HCT116 (cell line): Measurements from ENCODE around the gene PDE4D. TPM values are rescaled to one million over a fixed set of nuclear protein-coding genes. Genes with fewer than 3 reads are reported as not detected.

Experiments used
- ATAC-seq: fragments of 200-7000 bp; cut with Tn5 transposase; 2 replicates; pipeline ENCODE4 v1.9.1; 2020; ENCODE audit warnings: mild to moderate bottlenecking, moderate library complexity
- BruUV-seq: library from RNA; stranded (reverse); fragments of 400-500 nt; replicated peaks from 2 replicates; lab custom pipeline; 2021; lab: Mats Ljungman, UMichigan
- CTCF ChIA-PET: fragments of 300-600 bp; sonication (Branson Sonifier 250); formaldehyde crosslinking; loops from one replicate; lab custom pipeline; 2021; ENCODE audit warnings: antibody characterized with exemption; lab: Charles Lee
- POLR2A ChIA-PET: fragments of 300-600, 350-600 bp; sonication (Branson Sonifier 250); formaldehyde crosslinking; loops from one replicate; lab custom pipeline; 2021; ENCODE audit warnings: antibody characterized with exemption; lab: Charles Lee
- RAD21 ChIA-PET, 2 experiments: fragments of 300-600 bp; sonication (Branson Sonifier 250); formaldehyde crosslinking; loops; one replicate each; lab custom pipeline; 2023; ENCODE audit warnings: low total read pairs in 2 of 2; ENCODE audit not compliant: uncharacterized antibody in 2 of 2, unreplicated experiment in 2 of 2, low non-redundant PET in 1 of 2; lab: Charles Lee
- DNase-seq: peaks from one replicate; pipeline ENCODE4 v3.0.0-alpha.2; 2010; ENCODE audit warnings: low read depth, low spot score
- H2AFZ ChIP-seq: fragments of 200-600 bp; shearing (Covaris generic), sonication (generic); 2 replicates; pipeline ENCODE4 v1.6.1; 2017; ENCODE audit warnings: low read depth, mixed run types, mixed read lengths, antibody characterized with exemption, low read length; ENCODE audit not compliant: poor library complexity, severe bottlenecking
- H3K27ac ChIP-seq: 2 replicates; pipeline ENCODE4 v1.5.1; 2012; ENCODE audit warnings: low read depth, low read length
- H3K27me3 ChIP-seq: fragments of 200-600 bp; sonication (generic); 2 replicates; pipeline ENCODE4 v1.6.1; 2016; ENCODE audit warnings: mixed run types, low read length, mixed read lengths; ENCODE audit not compliant: insufficient read depth
- H3K36me3 ChIP-seq, 2 experiments: fragments of 200-500 bp in 1 of 2; fragments of 200-600 bp in 1 of 2; sonication (Bioruptor generic) in 1 of 2; sonication (generic) in 1 of 2; 2 replicates each; pipeline versions ENCODE4 v1.5.1 to v1.6.1; 2014 to 2016; ENCODE audit warnings: low read length in 2 of 2, inconsistent platforms in 1 of 2, mixed read lengths in 1 of 2, mixed run types in 1 of 2; ENCODE audit not compliant: insufficient read depth in 2 of 2, control insufficient read depth in 1 of 2
- H3K4me1 ChIP-seq, 2 experiments: fragments of 200-600 bp in 1 of 2; sonication (generic) in 1 of 2; 2 replicates each; pipeline versions ENCODE4 v1.5.1 to v1.6.1; 2012 to 2017; ENCODE audit warnings: low read length in 2 of 2, inconsistent platforms in 1 of 2, mild to moderate bottlenecking in 1 of 2, mixed read lengths in 1 of 2, mixed run types in 1 of 2, moderate library complexity in 1 of 2; ENCODE audit not compliant: insufficient read depth in 2 of 2, control insufficient read depth in 1 of 2
- H3K4me2 ChIP-seq: fragments of 200-600 bp; sonication (generic); 2 replicates; pipeline ENCODE4 v1.6.1; 2017; ENCODE audit warnings: mixed run types, low read length, mixed read lengths
- H3K4me3 ChIP-seq, 2 experiments: fragments of 200-600 bp in 1 of 2; sonication (generic) in 1 of 2; replicated peaks in 1 of 2; 2 replicates each; pipeline ENCODE4 v1.5.1; 2011 to 2016; ENCODE audit warnings: low read length in 2 of 2, control low read depth in 1 of 2, low read depth in 1 of 2, mild to moderate bottlenecking in 1 of 2, mixed read lengths in 1 of 2, mixed run types in 1 of 2
- H3K79me2 ChIP-seq: fragments of 200-600 bp; sonication (generic); 2 replicates; pipeline ENCODE4 v1.6.1; 2017; ENCODE audit warnings: mild to moderate bottlenecking, mixed run types, low read length, moderate library complexity, mixed read lengths; ENCODE audit not compliant: insufficient read depth
- H3K9ac ChIP-seq: fragments of 200-600 bp; sonication (generic); 2 replicates; pipeline ENCODE4 v1.6.1; 2016; ENCODE audit warnings: low read length, mixed read lengths
- H3K9me2 ChIP-seq: fragments of 200-600 bp; sonication (generic), shearing (Covaris generic); 2 replicates; pipeline ENCODE4 v1.6.1; 2017; ENCODE audit warnings: mixed run types, mild to moderate bottlenecking, moderate library complexity; ENCODE audit not compliant: insufficient read depth
- H3K9me3 ChIP-seq, 2 experiments: fragments of 200-500 bp in 1 of 2; fragments of 200-600 bp in 1 of 2; sonication (Bioruptor generic) in 1 of 2; sonication (generic) in 1 of 2; 2 replicates each; pipeline ENCODE4 v1.6.1; 2014 to 2017; ENCODE audit warnings: low read length in 2 of 2, mixed read lengths in 2 of 2, inconsistent platforms in 1 of 2, low read depth in 1 of 2, mild to moderate bottlenecking in 1 of 2, mixed run types in 1 of 2, moderate library complexity in 1 of 2; ENCODE audit not compliant: control insufficient read depth in 1 of 2, insufficient read depth in 1 of 2
- H4K20me1 ChIP-seq: fragments of 200-600 bp; sonication (generic), shearing (Covaris generic); 2 replicates; pipeline ENCODE4 v1.6.1; 2017; ENCODE audit warnings: mixed run types, mild to moderate bottlenecking, moderate library complexity; ENCODE audit not compliant: insufficient read depth
- CEBPB ChIP-seq: IDR thresholded peaks from 2 replicates; pipeline ENCODE4 v1.6.1; 2012; ENCODE audit warnings: low read depth
- EGR1 ChIP-seq: IDR thresholded peaks from 2 replicates; pipeline ENCODE4 v1.6.1; 2012; ENCODE audit warnings: low read depth
- ELF1 ChIP-seq: IDR thresholded peaks from 2 replicates; pipeline ENCODE4 v1.6.1; 2012; ENCODE audit warnings: low read depth, borderline replicate concordance
- FOSL1 ChIP-seq: IDR thresholded peaks from 2 replicates; pipeline ENCODE4 v1.6.1; 2012; ENCODE audit warnings: low read depth
- JUND ChIP-seq: IDR thresholded peaks from 2 replicates; pipeline ENCODE4 v1.6.1; 2012
- MAX ChIP-seq: IDR thresholded peaks from 2 replicates; pipeline ENCODE4 v1.6.1; 2012
- POLR2AphosphoS5 ChIP-seq: IDR thresholded peaks from 2 replicates; pipeline ENCODE4 v1.6.1; 2011; ENCODE audit warnings: mild to moderate bottlenecking, low read depth, low read length, moderate library complexity
- RAD21 ChIP-seq: IDR thresholded peaks from 2 replicates; pipeline ENCODE4 v1.6.1; 2012; ENCODE audit warnings: low read depth, mild to moderate bottlenecking
- SIN3A ChIP-seq: IDR thresholded peaks from 2 replicates; pipeline ENCODE4 v1.6.1; 2012; ENCODE audit warnings: low read depth
- YY1 ChIP-seq: IDR thresholded peaks from 2 replicates; pipeline ENCODE4 v1.6.1; 2011; ENCODE audit warnings: low read length, low read depth, moderate library complexity, mild to moderate bottlenecking; ENCODE audit not compliant: insufficient replicate concordance; ENCODE audit errors: extremely low read depth
- intact Hi-C: fragments of 100-400 bp; cut with micrococcal nuclease; formaldehyde crosslinking; loops from 2 replicates; pipeline ENCODE4 v1.10.0; 2022
- total RNA-seq: library from RNA; stranded (reverse); gene quantifications from one replicate; pipeline ENCODE4 v1.2.1, GENCODE V29; 2021; ENCODE audit not compliant: unreplicated experiment
- TF ChIP-seq, protein P1 (sequence below): IDR thresholded peaks from 2 replicates; pipeline ENCODE4 v1.6.1; 2012
- TF ChIP-seq, protein P2 (sequence below): IDR thresholded peaks from 2 replicates; pipeline ENCODE4 v1.6.1; 2012; ENCODE audit warnings: low read depth

The PDE4D gene
- total RNA-seq, 1 experiment from 2014 or later: 1.1 TPM

- no peak overlapping the region for H3K27ac ChIP-seq
- H3K9ac ChIP-seq: no peak overlapping the region
- no peaks in the 10 kb centered on the region for H3K9me2 ChIP-seq
- H3K27me3 ChIP-seq: peaks cover 16% of the 10 kb centered on the region
- ChIA-PET CTCF (no interaction called here), POLR2A (no interaction called here), RAD21 (no interaction called here)
- no peak overlapping the region for H3K4me2 ChIP-seq
- no peak for TF ChIP-seq ELF1
- no peak for TF ChIP-seq POLR2AphosphoS5
- no peak for TF ChIP-seq JUND
- TF ChIP-seq RAD21: no peak
- H3K9me3 ChIP-seq: no peaks in the 10 kb centered on the region
- no peak overlapping the region for H2AFZ ChIP-seq
- H3K4me1 ChIP-seq: no peaks in the 10 kb centered on the region
- intact Hi-C loops: no loop called here
- DNase-seq (no peak), ATAC-seq (no peak)
- BruUV-seq: no TSS peak
- H3K36me3 ChIP-seq: no peaks in the 10 kb centered on the region
- H3K4me3 ChIP-seq: no peak overlapping the region
- H3K79me2 ChIP-seq: no peaks in the 10 kb centered on the region
- no peaks in the 10 kb centered on the region; the same call in 1 of the 2 replicates for H4K20me1 ChIP-seq
Measured at GRCh38 chr5:59597690-59598546, 295.6 kb downstream of the PDE4D start.

DNA sequence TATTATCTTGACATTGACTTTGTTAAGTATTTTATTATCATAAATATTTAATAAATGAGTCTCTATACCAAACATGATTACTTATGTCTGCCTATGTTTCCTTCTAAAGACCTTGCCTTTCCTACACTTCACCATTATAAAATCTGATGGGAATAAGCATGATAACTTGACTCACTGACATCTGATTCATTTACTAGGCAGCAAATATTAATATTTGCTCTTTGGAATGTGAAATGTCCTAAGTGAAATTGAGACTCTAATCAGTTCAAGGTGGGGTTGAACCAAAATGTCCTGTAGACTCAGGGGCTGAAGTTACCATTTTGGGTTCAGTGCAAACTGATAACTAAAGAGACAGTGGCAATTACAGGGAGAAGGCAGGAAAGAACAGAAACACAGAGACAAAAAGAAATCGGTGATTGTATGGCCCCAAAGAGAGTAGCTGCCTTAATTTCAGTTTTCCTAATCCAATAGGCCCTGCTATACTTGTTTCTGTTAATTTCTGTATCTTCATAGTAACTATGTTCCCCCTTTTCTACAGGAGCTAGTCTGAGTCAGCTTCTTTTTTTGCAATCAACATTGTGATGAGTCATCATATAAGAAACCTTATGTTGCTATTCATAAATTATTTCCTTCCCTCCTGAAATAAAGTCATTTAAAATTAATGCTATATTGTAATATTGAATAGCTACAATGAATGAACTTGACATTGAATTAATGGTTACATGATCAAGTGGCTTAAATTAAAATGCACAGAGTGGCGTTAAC lies 296.8 kb downstream of the PDE4D start:
- H3K4me2 ChIP-seq: no peak overlapping the region
- CTCF ChIA-PET: no interaction called here
- TF ChIP-seq YY1 (no peak), SIN3A (no peak), EGR1 (no peak), FOSL1 (no peak), ELF1 (no peak), CEBPB (no peak), MAX (no peak)
- TF ChIP-seq, protein P1, sequence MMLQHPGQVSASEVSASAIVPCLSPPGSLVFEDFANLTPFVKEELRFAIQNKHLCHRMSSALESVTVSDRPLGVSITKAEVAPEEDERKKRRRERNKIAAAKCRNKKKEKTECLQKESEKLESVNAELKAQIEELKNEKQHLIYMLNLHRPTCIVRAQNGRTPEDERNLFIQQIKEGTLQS: no peak
- TF ChIP-seq, protein P2, sequence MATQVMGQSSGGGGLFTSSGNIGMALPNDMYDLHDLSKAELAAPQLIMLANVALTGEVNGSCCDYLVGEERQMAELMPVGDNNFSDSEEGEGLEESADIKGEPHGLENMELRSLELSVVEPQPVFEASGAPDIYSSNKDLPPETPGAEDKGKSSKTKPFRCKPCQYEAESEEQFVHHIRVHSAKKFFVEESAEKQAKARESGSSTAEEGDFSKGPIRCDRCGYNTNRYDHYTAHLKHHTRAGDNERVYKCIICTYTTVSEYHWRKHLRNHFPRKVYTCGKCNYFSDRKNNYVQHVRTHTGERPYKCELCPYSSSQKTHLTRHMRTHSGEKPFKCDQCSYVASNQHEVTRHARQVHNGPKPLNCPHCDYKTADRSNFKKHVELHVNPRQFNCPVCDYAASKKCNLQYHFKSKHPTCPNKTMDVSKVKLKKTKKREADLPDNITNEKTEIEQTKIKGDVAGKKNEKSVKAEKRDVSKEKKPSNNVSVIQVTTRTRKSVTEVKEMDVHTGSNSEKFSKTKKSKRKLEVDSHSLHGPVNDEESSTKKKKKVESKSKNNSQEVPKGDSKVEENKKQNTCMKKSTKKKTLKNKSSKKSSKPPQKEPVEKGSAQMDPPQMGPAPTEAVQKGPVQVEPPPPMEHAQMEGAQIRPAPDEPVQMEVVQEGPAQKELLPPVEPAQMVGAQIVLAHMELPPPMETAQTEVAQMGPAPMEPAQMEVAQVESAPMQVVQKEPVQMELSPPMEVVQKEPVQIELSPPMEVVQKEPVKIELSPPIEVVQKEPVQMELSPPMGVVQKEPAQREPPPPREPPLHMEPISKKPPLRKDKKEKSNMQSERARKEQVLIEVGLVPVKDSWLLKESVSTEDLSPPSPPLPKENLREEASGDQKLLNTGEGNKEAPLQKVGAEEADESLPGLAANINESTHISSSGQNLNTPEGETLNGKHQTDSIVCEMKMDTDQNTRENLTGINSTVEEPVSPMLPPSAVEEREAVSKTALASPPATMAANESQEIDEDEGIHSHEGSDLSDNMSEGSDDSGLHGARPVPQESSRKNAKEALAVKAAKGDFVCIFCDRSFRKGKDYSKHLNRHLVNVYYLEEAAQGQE: no peak

More for the DNA sequence above, 296.8 kb downstream of the PDE4D start:
- DNase-seq (no peak), ATAC-seq (no peak)
- Histone ChIP-seq H3K36me3 (no peaks in the 10 kb centered on the region), H3K27ac (no peak overlapping the region), H3K4me1 (no peaks in the 10 kb centered on the region), H3K9me3 (no peaks in the 10 kb centered on the region), H2AFZ (no peak overlapping the region), H3K9ac (no peak overlapping the region), H4K20me1 (no peaks in the 10 kb centered on the region; the same call in 1 of the 2 replicates), H3K4me3 (no peak overlapping the region), H3K27me3 (peaks cover 16% of the 10 kb centered on the region), H3K79me2 (no peaks in the 10 kb centered on the region), H3K9me2 (no peaks in the 10 kb centered on the region)
- intact Hi-C loops: no loop called here
- BruUV-seq: no TSS peak
- ChIA-PET POLR2A (no interaction called here), RAD21 (no interaction called here)
